Activated CD8-positive, alpha-beta T cell treated with anti-CD3 and anti-CD28 coated beads for 36 hours (primary cell): Measurements from ENCODE around the gene MTG2. TPM values are rescaled to one million over a fixed set of nuclear protein-coding genes. Genes with fewer than 3 reads are reported as not detected.

ENCODE experiments used
- ATAC-seq: fragments of 200-7000 bp; cut with Tn5 transposase; one replicate; pipeline ENCODE4 v1.10.0; 2021; ENCODE audit warnings: mild to moderate bottlenecking, moderate library complexity
- CTCF ChIA-PET: fragments of 350-600 bp; sonication (Branson Sonifier 250); formaldehyde crosslinking; loops from one replicate; lab custom pipeline; 2021; ENCODE audit warnings: antibody characterized with exemption; lab: Charles Lee
- POLR2A ChIA-PET: fragments of 350-600 bp; sonication (Branson Sonifier 250); formaldehyde crosslinking; loops from one replicate; lab custom pipeline; 2021; ENCODE audit warnings: antibody characterized with exemption; lab: Charles Lee
- DNase-seq: peaks from one replicate; pipeline ENCODE4 v3.0.0-alpha.2; 2020
- H3K27ac Mint-ChIP-seq: one replicate; pipeline ENCODE4 v1.8.0; 2021; ENCODE audit warnings: mild to moderate bottlenecking, mixed read lengths
- H3K27me3 Mint-ChIP-seq: one replicate; pipeline ENCODE4 v1.8.0; 2021; ENCODE audit warnings: mixed read lengths
- H3K36me3 Mint-ChIP-seq: one replicate; pipeline ENCODE4 v1.8.0; 2021; ENCODE audit warnings: low read depth, mixed read lengths
- H3K4me1 Mint-ChIP-seq: one replicate; pipeline ENCODE4 v1.8.0; 2021; ENCODE audit warnings: low read depth, mixed read lengths
- H3K4me3 Mint-ChIP-seq: one replicate; pipeline ENCODE4 v1.8.0; 2021; ENCODE audit warnings: mild to moderate bottlenecking, moderate library complexity, mixed read lengths
- H3K9me3 Mint-ChIP-seq: one replicate; pipeline ENCODE4 v1.8.0; 2021; ENCODE audit warnings: mixed read lengths
- intact Hi-C: fragments of 100-400 bp; cut with micrococcal nuclease; formaldehyde crosslinking; loops from one replicate; pipeline ENCODE4 v1.10.0; 2022
- total RNA-seq, 2 experiments: library from RNA; stranded (reverse); gene quantifications; one replicate each; pipeline ENCODE4 v1.2.3, GENCODE V29; 2021
- TF ChIP-seq, protein P1 (sequence below): fragments of 200-600 bp; IDR thresholded peaks from one replicate; pipeline ENCODE4 v1.8.0; 2022; ENCODE audit warnings: antibody characterized with exemption, mild to moderate bottlenecking

MTG2 gene
- total RNA-seq, 2 experiments from 2014 or later = 36.5 to 40.5 TPM

DNA sequence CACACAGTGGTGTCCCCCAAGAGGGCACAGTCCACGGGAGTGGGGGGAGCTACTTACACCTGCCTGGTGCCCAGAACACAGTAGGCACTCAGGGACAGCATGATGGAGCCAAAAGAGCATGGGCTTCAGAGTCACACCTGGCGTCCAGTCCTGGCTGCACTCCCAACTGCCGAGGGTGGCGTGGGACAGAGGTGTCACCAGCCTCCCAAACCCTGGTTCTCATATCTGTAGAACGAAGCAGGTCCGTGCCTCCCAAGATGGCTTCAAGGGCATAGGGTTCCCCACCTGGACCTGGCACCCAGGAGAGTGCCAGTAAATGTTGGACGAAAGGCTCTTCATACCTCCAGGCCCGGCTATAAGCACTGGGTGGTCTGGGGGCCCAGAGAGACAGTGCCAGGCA is 28.4 kb downstream of the MTG2 start:
- H3K9me3 Mint-ChIP-seq = no peaks in the 10 kb centered on the region
- H3K36me3 Mint-ChIP-seq = no peaks in the 10 kb centered on the region
- DNase-seq = no peak
- H3K4me3 Mint-ChIP-seq = no peak overlapping the region
- TF ChIP-seq, protein P1, sequence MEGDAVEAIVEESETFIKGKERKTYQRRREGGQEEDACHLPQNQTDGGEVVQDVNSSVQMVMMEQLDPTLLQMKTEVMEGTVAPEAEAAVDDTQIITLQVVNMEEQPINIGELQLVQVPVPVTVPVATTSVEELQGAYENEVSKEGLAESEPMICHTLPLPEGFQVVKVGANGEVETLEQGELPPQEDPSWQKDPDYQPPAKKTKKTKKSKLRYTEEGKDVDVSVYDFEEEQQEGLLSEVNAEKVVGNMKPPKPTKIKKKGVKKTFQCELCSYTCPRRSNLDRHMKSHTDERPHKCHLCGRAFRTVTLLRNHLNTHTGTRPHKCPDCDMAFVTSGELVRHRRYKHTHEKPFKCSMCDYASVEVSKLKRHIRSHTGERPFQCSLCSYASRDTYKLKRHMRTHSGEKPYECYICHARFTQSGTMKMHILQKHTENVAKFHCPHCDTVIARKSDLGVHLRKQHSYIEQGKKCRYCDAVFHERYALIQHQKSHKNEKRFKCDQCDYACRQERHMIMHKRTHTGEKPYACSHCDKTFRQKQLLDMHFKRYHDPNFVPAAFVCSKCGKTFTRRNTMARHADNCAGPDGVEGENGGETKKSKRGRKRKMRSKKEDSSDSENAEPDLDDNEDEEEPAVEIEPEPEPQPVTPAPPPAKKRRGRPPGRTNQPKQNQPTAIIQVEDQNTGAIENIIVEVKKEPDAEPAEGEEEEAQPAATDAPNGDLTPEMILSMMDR = no peak
- no peak for ATAC-seq
- H3K4me1 Mint-ChIP-seq = no peaks in the 10 kb centered on the region
- ChIA-PET CTCF (no interaction called here), POLR2A (no interaction called here)
- H3K27ac Mint-ChIP-seq = no peak overlapping the region
- H3K27me3 Mint-ChIP-seq = peaks cover 7% of the 10 kb centered on the region
- intact Hi-C loops = no loop called here

DNA sequence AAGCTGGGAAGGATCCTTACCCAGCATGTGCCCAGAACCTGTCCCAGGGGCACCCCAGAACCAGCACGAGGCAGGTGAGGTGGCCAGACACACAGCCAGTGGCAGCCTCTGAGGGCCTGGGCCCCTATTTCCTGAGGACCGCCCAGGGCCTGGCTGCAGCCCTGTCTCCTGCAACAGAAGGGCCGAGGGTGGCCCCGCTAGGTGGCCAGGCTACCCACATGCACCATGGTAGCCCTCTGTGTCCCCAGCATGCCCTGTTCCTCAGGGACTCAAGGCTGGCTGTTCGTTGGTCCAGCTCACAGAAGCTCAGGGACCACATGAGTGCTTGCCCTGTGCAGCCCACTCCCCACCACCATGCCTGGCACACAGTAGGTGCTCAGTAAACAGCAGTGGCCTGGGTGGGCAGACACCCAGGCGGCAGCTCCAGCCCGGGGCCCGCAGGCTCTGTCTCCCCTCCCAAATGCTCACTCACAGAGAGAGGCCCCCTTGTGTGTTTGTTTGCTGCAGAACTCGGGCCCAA is 29.0 kb downstream of the MTG2 start:
- ChIA-PET POLR2A (no interaction called here), CTCF (no interaction called here)
- intact Hi-C loops = no loop called here
- no peaks in the 10 kb centered on the region for H3K4me1 Mint-ChIP-seq
- no peak for DNase-seq
- no peak overlapping the region for H3K27ac Mint-ChIP-seq
- no peak for ATAC-seq
- TF ChIP-seq, protein P1 = no peak
- peaks cover 7% of the 10 kb centered on the region for H3K27me3 Mint-ChIP-seq
- H3K36me3 Mint-ChIP-seq = no peaks in the 10 kb centered on the region
- no peaks in the 10 kb centered on the region for H3K9me3 Mint-ChIP-seq
- no peak overlapping the region for H3K4me3 Mint-ChIP-seq

DNA sequence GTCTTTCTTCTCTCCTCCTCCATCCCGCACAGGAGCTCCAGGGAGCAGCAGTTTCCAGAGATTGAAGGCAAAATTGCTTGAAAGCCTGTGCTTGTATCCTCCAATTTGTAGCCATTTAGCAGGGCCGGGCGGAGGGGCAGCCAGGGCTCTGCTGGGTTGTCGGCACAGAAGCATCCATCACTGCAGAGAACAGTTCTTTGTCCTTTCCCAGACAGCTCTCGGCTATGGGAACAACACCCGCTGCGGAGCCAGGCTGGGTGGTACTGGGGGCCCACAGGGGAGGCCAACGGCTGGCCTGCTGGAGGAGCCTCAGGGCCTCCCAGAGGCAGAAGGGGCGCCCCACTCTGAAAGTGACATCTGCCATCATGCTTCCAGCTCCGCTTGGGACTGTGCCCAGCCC is 29.5 kb downstream of the MTG2 start:
- intact Hi-C loops = no loop called here
- CTCF ChIA-PET = no interaction called here

DNA sequence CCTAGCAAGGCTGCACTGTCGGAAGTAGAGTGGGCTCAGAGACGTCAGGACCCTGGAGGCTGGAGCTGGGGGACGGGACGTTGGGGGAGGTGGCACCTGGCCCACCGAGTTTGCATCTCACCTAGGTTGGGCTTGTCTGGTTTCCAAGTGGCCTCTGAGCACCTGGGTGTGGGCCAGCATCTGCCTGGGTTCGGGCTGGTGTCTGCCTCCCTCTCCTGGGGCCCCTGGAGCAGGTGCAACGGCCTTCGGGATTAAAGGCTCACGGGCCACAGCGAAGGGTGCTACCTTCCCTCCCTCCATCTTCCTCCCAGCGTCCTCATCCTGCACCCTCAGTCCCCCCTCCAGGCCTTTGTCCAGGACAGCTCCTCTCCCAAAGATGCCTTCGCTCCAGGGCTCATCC is 31.2 kb downstream of the MTG2 start:
- H3K4me3 Mint-ChIP-seq = no peak overlapping the region
- TF ChIP-seq, protein P1 = no peak
- DNase-seq = no peak
- ATAC-seq = no peak
- no peak overlapping the region for H3K27ac Mint-ChIP-seq
- ChIA-PET POLR2A (no interaction called here), CTCF (no interaction called here)
- intact Hi-C loops = no loop called here
- peaks cover 21% of the 10 kb centered on the region for H3K27me3 Mint-ChIP-seq
- no peaks in the 10 kb centered on the region for H3K36me3 Mint-ChIP-seq
- no peaks in the 10 kb centered on the region for H3K9me3 Mint-ChIP-seq
- no peaks in the 10 kb centered on the region for H3K4me1 Mint-ChIP-seq

More for the DNA sequence above, 29.5 kb downstream of the MTG2 start:
- Mint-ChIP-seq H3K4me1 (no peaks in the 10 kb centered on the region), H3K27ac (no peak overlapping the region), H3K36me3 (no peaks in the 10 kb centered on the region), H3K4me3 (no peak overlapping the region), H3K9me3 (no peaks in the 10 kb centered on the region), H3K27me3 (peaks cover 11% of the 10 kb centered on the region)
- TF ChIP-seq, protein P1 = no peak
- POLR2A ChIA-PET = no interaction called here
- ATAC-seq (no peak), DNase-seq (no peak)

DNA sequence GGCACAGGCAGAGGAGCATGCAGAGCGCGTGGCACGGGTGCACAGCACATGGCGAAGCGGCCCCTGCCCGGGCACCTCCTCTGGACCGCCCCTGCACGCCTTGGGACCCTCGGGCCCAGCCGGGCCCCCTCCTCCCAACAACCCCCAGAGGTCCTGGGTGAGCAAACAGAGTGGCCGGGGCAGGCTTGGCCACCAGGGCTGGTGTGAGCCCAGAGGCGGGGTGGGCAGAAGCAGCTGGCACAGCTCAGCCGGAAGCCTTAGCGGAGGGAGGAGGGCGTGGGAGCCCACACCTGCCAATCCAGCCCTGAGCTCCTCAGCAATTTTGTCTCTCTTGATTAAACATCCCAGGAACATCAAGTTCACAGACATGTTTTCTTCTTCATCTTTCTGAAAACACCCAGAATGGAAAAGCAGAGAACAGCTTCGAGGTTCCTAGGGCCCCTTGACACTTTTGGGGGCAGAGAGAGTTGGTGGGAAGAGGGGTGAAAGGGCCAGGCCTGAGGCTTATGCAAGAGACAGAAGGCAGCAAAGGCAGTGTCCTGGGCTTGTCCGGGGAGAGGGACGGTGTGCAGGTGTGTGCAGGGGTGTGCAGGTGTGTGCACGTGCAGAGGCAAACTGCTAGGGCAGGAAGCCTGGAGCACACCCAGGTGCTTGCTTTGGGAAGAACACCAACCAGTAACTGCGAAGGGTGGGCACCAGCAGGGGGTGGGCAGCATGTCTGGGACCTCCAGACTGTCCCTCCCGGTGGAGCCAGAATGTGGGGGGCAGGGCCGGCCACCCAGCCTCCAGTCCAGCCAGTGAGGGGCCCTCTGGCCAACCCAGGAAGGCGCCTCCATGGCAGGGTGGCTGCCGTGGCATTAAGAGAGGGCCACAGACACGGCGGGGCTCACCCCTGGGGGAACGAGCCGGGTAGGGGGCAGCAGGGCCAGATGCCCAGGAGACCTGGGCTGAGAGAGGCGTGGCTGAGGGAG is 32.5 kb downstream of the MTG2 start:
- H3K4me1 Mint-ChIP-seq = no peaks in the 10 kb centered on the region
- CTCF ChIA-PET = no interaction called here
- POLR2A ChIA-PET = no interaction called here
- no peak overlapping the region for H3K4me3 Mint-ChIP-seq
- no peaks in the 10 kb centered on the region for H3K9me3 Mint-ChIP-seq
- peaks cover 24% of the 10 kb centered on the region for H3K27me3 Mint-ChIP-seq
- H3K36me3 Mint-ChIP-seq = no peaks in the 10 kb centered on the region
- intact Hi-C loops = no loop called here
- ATAC-seq (no peak), DNase-seq (no peak)
- TF ChIP-seq, protein P1 = no peak
- no peak overlapping the region for H3K27ac Mint-ChIP-seq
